Adrenal gland (tissue), 5 donors: ENCODE results near the gene CLEC2B.

Experiments used
- POLR2A ChIP-seq, 2 donors: fragments of 450-650 bp; IDR thresholded peaks; one replicate each; pipeline ENCODE4 v1.6.1; 2017; ENCODE audit warnings: antibody characterized with exemption in 2 of 2, mild to moderate bottlenecking in 2 of 2, moderate library complexity in 1 of 2
- TF ChIP-seq, protein P1 (sequence below), 6 experiments: fragments of 450-650 bp in 4 of 6; fragments of 200-600 bp in 2 of 6; sonication (generic) in 1 of 6; IDR thresholded peaks; 1 replicate in 5 of 6; 2 replicates in 1 of 6; pipeline versions ENCODE4 v1.5.1 to v1.8.0; 2016 to 2021; ENCODE audit warnings: antibody characterized with exemption in 6 of 6, mild to moderate bottlenecking in 2 of 6, moderate library complexity in 1 of 6
- donor health status: DM: no; HTN: no; CAD: no.

DNA sequence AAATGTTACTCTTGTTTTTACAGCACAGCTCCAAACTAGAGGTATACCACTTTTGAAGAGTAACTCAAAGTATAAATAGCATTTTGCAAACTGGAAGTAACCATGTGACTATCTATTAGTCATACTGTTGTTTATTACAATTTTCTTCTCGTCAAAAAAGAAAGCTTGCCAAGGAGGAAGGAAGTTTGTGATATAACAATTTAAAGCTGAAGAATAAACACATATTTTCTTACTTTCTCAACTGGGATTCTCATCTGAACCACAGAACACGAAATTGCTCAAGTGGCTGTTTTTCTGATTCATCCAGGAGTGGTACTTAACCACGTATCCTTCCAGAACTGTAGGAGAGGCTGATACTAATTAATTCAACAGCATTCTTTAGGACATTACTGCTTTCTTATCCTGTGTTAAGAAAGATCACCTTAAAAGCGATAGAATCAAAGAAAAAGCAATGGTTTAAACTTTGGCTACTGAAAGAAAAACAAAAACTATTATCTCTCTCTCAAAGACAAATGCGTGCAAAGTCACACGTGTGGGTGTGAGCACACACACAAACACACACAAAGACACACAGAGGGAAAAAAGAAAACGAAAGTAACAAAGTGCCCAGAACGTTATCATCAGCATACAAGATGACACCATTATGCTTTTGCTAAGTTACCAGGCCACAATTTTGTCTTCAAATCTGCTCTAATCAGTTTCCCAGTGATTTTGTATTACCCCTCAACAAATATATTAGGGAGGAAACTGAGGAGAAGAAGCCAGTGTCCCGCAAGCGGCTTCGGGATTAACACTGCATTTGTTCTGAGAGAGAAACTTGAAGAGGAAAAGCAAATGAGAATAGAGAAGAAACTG lies at the start of gene CLEC2B:
- TF ChIP-seq, protein P1, sequence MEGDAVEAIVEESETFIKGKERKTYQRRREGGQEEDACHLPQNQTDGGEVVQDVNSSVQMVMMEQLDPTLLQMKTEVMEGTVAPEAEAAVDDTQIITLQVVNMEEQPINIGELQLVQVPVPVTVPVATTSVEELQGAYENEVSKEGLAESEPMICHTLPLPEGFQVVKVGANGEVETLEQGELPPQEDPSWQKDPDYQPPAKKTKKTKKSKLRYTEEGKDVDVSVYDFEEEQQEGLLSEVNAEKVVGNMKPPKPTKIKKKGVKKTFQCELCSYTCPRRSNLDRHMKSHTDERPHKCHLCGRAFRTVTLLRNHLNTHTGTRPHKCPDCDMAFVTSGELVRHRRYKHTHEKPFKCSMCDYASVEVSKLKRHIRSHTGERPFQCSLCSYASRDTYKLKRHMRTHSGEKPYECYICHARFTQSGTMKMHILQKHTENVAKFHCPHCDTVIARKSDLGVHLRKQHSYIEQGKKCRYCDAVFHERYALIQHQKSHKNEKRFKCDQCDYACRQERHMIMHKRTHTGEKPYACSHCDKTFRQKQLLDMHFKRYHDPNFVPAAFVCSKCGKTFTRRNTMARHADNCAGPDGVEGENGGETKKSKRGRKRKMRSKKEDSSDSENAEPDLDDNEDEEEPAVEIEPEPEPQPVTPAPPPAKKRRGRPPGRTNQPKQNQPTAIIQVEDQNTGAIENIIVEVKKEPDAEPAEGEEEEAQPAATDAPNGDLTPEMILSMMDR (IDR thresholded peaks at IDR 0.05) = no peak
- TF ChIP-seq POLR2A (IDR thresholded peaks at IDR 0.05) = peak in 1 of 2 donors; percentile 52
